Heart left ventricle (tissue), 16 donors: ENCODE results near the gene XPR1. TPM values are rescaled to one million over a fixed set of nuclear protein-coding genes. Genes with fewer than 3 reads are reported as not detected.

Source experiments
- ATAC-seq, 4 donors: fragments of 200-7000 bp; cut with Tn5 transposase; one replicate each; pipeline ENCODE4 v1.9.1; 2020 to 2022; ENCODE audit warnings: moderate library complexity in 4 of 4, mild to moderate bottlenecking in 3 of 4, moderate number of reproducible peaks in 1 of 4
- DNase-seq, 5 donors: peaks; one replicate each; pipeline ENCODE4 v3.0.0-alpha.2; 2020
- H3K27ac ChIP-seq, 12 donors: fragments of 200-600 bp; sonication (generic) in 4 of 12; one replicate each; pipeline versions ENCODE4 v1.5.0 to v1.8.0; 2016 to 2022; ENCODE audit warnings: mild to moderate bottlenecking in 2 of 12
- H3K27me3 ChIP-seq, 9 donors: fragments of 200-600 bp; sonication (generic) in 2 of 9; one replicate each; pipeline versions ENCODE4 v1.5.1 to v1.8.0; 2016 to 2022; ENCODE audit warnings: mild to moderate bottlenecking in 3 of 9
- H3K36me3 ChIP-seq, 9 donors: fragments of 200-600 bp; sonication (generic) in 2 of 9; one replicate each; pipeline versions ENCODE4 v1.5.0 to v1.8.0; 2018 to 2022; ENCODE audit warnings: mild to moderate bottlenecking in 2 of 9
- H3K4me1 ChIP-seq, 12 donors: fragments of 200-600 bp; sonication (generic) in 4 of 12; one replicate each; pipeline versions ENCODE4 v1.5.0 to v1.8.0; 2016 to 2022; ENCODE audit warnings: mild to moderate bottlenecking in 3 of 12
- H3K4me3 ChIP-seq, 12 donors: fragments of 200-600 bp; sonication (generic) in 4 of 12; one replicate each; pipeline versions ENCODE4 v1.5.0 to v1.8.0; 2017 to 2022; ENCODE audit warnings: mild to moderate bottlenecking in 9 of 12, moderate library complexity in 4 of 12
- H3K9me3 ChIP-seq, 12 donors: fragments of 200-600 bp; sonication (generic) in 4 of 12; one replicate each; pipeline versions ENCODE4 v1.5.0 to v1.8.0; 2016 to 2022; ENCODE audit warnings: mild to moderate bottlenecking in 1 of 12
- CTCF ChIP-seq, 12 donors: fragments of 200-600 bp; sonication (generic) in 4 of 12; IDR thresholded peaks; one replicate each; pipeline versions ENCODE4 v1.5.0 to v1.8.0; 2018 to 2022; ENCODE audit warnings: antibody characterized with exemption in 12 of 12, mild to moderate bottlenecking in 5 of 12
- POLR2A ChIP-seq, 2 donors: fragments of 450-650 bp; IDR thresholded peaks; one replicate each; pipeline ENCODE4 v1.6.1; 2017; ENCODE audit warnings: antibody characterized with exemption in 2 of 2, mild to moderate bottlenecking in 2 of 2, moderate library complexity in 2 of 2
- WGBS, 4 donors: extraction: QIAGEN DNeasy Blood & Tissue Kit in 2 of 4; methylation state at CpG; one replicate each; pipeline versions ENCODE4 v1.1.5 to v1.1.7; 2013 to 2018; 5-methylcytosine and 5-hydroxymethylcytosine counted together
- intact Hi-C, 10 donors: fragments of 100-400 bp; cut with DNase I; formaldehyde crosslinking; loops; one replicate each; pipeline versions ENCODE4 v1.11.1 to v1.14.2; 2022
- polyA plus RNA-seq, 2 donors: library from polyadenylated mRNA; stranded (reverse); fragments of 200-250 nt; gene quantifications; one replicate each; pipeline ENCODE4 v1.2.3, GENCODE V29; 2013
- total RNA-seq, 9 donors: library from RNA; depleted of rRNA in 2 of 9; stranded (reverse); fragments of >200 nt in 2 of 9; fragmentation: NEBNext Ultra II Directional in 3 of 9; extraction: Animal tissue kit (Norgen Biotek cat#: 25700) in 3 of 9; gene quantifications; one replicate each; pipeline versions ENCODE4 v1.1.0 to v1.2.4, GENCODE V29; 2016 to 2023
- donor health status: ischemic (EF 13 %, LVEDD 7.1; RV severe dilation, severe dysfunction).
- donor health status: healthy with polysubstance abuse.
- donor health status: DM: no; HTN: yes; CAD: no.
- donor health status: DM: no; HTN: no; CAD: no.
- donor health status: ischemic (EF 25% LVEDD 6.9; RV normal size, moderate dysfunction).
- donor health status: ischemic (EF 25% LVEDD 5.7; RV mildly dilated, moderate dysfunction).
- donor health status: healthy.
- donor health status: DM: yes; HTN: yes; CAD: no.
- donor health status: ischemic (EF 35%, LVEDD 5.7; RV mildly dilated, moderate dysfunction).
- donor health status: nonischemic (EF 11% LVEDD 7.7; RV severe dilation, severe dysfunction).
- donor health status: DM: yes; HTN: yes; CAD: no.
- donor health status: PGD.
- donor health status: ischemic (EF 29% LVEDD 5.4; RV normal size, mild dysfunction).
- donor health status: nonischemic (EF 23%, LVEDD 6.1; RV moderate dilation, normal function).

XPR1 gene
- total and polyA plus RNA-seq, 11 donors: 18.6 to 163 (median 59.8) TPM

GRCh38 chr1:180884588-180885300 lies 252.9 kb downstream of the XPR1 start:
- Histone ChIP-seq H3K4me3 (no peak overlapping the region), H3K9me3 (no peaks in the 10 kb centered on the region), H3K36me3 (peaks cover 0 to 81% (median 19%) of the 10 kb centered on the region in 9 donors), H3K27me3 (no peaks in the 10 kb centered on the region), H3K4me1 (peaks cover 0 to 8% (median 0%) of the 10 kb centered on the region in 12 donors), H3K27ac (no peak overlapping the region)
- no peak for ATAC-seq
- WGBS, 4 donors: 81 to 87% (median 83%) methylated on average over 3 of the region's 3 CpGs
- DNase-seq: no peak
- TF ChIP-seq POLR2A (IDR thresholded peaks at IDR 0.05): no peak
- TF ChIP-seq CTCF (IDR thresholded peaks at IDR 0.05): no peak
- intact Hi-C loops: loop anchor here in 8 of 10 donors (5.0 to 10.0 kb wide), 6 partner anchors 120 to 540 kb away; partner anchors contain the start of genes MR1 (in 2 of the 8) and IER5 (in 1 of the 8)

- H3K4me1 ChIP-seq: peaks cover 0 to 8% (median 0%) of the 10 kb centered on the region in 12 donors
- H3K9me3 ChIP-seq: no peaks in the 10 kb centered on the region
- H3K27me3 ChIP-seq: no peaks in the 10 kb centered on the region
- H3K27ac ChIP-seq: no peak overlapping the region
- H3K36me3 ChIP-seq: peaks cover 0 to 71% (median 13%) of the 10 kb centered on the region in 9 donors
- 89 to 95% (median 92%) methylated on average over 2 of the region's 2 CpGs for WGBS, 4 donors
- TF ChIP-seq POLR2A (IDR thresholded peaks at IDR 0.05) (no peak), CTCF (IDR thresholded peaks at IDR 0.05) (no peak)
- ATAC-seq (no peak), DNase-seq (no peak)
- intact Hi-C loops: loop anchor here in 4 of 10 donors (10.0 kb wide), 4 partner anchors 118 to 538 kb away; partner anchors contain the start of genes MR1 (in 2 of the 4) and IER5 (in 1 of the 4)
- no peak overlapping the region for H3K4me3 ChIP-seq
Observed at GRCh38 chr1:180886338-180886737, 254.5 kb downstream of the XPR1 start.

DNA sequence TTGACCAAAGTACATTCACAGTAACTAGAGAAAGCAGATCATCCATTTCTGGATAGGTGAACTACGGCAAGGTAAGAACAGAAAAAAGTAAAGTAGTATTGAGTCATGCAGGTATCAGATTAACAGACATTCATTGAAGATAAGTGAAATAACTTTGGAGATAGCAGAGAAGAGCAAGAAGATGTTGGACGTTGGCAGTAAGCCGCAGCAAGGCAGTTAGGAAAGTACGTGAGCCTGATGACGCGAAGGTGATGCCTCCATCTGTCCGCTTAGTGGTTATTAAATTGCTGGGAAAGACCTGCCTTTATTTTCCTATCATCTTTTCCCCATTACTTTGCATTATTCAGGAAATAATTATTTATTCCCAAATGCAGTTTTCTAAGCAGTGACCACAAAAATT lies 256.0 kb downstream of the XPR1 start:
- no peaks in the 10 kb centered on the region for H3K9me3 ChIP-seq
- H3K36me3 ChIP-seq: peaks cover 0 to 63% (median 13%) of the 10 kb centered on the region in 9 donors
- peaks cover 0 to 2% (median 0%) of the 10 kb centered on the region in 12 donors for H3K4me1 ChIP-seq
- ATAC-seq (no peak), DNase-seq (no peak)
- 92 to 96% (median 94%) methylated on average over 7 of the region's 7 CpGs for WGBS, 4 donors
- TF ChIP-seq POLR2A (IDR thresholded peaks at IDR 0.05): no peak
- TF ChIP-seq CTCF (IDR thresholded peaks at IDR 0.05): no peak
- intact Hi-C loops: loop anchor here in 4 of 10 donors (10.0 kb wide), 4 partner anchors 117 to 537 kb away; partner anchors contain the start of genes MR1 (in 2 of the 4) and IER5 (in 1 of the 4)
- H3K4me3 ChIP-seq: no peak overlapping the region
- H3K27me3 ChIP-seq: no peaks in the 10 kb centered on the region
- no peak overlapping the region for H3K27ac ChIP-seq

DNA sequence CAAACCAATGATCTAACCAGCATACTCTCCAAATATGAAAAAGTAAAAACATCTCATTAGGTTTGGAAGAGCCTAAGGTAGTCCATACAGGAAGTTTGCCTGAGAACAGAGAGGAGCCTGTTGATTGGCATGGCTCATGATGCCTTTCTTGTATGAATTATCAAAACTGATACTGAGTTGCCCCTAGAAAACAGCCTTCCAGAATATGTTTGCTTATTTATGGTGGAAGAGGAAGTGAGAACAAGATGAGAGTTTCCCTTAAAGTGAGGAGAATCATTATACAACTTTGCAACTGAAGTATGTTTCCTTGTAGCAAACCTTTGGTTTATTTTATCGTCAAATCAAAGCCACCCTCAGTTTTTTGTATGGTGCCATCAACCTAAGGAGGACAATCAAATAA lies 257.0 kb downstream of the XPR1 start:
- no peak overlapping the region for H3K27ac ChIP-seq
- DNase-seq (no peak), ATAC-seq (no peak)
- H3K36me3 ChIP-seq: peaks cover 0 to 52% (median 13%) of the 10 kb centered on the region in 9 donors
- H3K9me3 ChIP-seq: no peaks in the 10 kb centered on the region
- intact Hi-C loops: loop anchor here in 4 of 10 donors (10.0 kb wide), 4 partner anchors 116 to 536 kb away; partner anchors contain the start of genes MR1 (in 2 of the 4) and IER5 (in 1 of the 4)
- WGBS, 4 donors: 86 to 95% (median 89%) methylated on average over 1 of the region's 1 CpG
- H3K27me3 ChIP-seq: no peaks in the 10 kb centered on the region
- H3K4me3 ChIP-seq: no peak overlapping the region
- TF ChIP-seq POLR2A (IDR thresholded peaks at IDR 0.05) (no peak), CTCF (IDR thresholded peaks at IDR 0.05) (no peak)
- peaks cover 0 to 10% (median 0%) of the 10 kb centered on the region in 12 donors for H3K4me1 ChIP-seq
